ENCODE results near the gene TXNDC11.
A peak's percentile ranks its signal among the peaks of the same experiment; 100 is the strongest.

TXNDC11 gene

GRCh38 chr16:11687601-11688519, 54.8 kb downstream of the TXNDC11 start:
- DNase-seq: no peak

DNA sequence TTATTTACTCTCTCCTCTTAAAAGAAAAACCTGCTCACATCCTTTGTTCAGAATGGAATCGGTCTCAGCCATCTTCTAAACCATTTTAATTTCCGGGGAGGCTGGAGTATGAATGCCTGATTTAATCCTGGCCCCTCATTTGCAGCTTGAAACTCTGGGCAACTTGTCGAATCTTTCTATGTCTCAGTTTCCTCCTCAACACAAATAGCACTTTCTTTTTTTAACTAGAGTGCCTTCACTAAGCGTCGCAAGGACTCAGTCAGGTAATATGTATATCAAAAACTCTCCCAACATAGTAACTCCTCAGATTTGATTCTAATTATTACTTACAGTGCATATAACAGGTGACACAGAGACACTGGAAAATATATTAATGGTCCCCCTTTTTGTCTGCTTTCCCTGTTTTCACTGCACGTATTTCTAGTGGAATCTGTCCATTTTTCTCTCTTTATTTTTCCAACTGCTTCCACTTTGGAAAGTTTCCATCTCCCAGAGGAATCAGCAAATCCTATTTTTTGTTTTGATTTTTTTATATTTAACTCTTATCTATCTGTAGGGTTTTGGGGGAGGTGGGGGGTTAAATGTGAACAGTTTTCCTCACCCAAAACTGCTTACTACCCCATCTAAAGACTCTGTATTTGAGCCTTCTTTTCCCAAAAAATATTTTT, 55.8 kb downstream of the TXNDC11 start:
- DNase-seq: no peak

- no peak for DNase-seq
These were observed 56.6 kb downstream of the TXNDC11 start for GRCh38 chr16:11685844-11686618.

DNA sequence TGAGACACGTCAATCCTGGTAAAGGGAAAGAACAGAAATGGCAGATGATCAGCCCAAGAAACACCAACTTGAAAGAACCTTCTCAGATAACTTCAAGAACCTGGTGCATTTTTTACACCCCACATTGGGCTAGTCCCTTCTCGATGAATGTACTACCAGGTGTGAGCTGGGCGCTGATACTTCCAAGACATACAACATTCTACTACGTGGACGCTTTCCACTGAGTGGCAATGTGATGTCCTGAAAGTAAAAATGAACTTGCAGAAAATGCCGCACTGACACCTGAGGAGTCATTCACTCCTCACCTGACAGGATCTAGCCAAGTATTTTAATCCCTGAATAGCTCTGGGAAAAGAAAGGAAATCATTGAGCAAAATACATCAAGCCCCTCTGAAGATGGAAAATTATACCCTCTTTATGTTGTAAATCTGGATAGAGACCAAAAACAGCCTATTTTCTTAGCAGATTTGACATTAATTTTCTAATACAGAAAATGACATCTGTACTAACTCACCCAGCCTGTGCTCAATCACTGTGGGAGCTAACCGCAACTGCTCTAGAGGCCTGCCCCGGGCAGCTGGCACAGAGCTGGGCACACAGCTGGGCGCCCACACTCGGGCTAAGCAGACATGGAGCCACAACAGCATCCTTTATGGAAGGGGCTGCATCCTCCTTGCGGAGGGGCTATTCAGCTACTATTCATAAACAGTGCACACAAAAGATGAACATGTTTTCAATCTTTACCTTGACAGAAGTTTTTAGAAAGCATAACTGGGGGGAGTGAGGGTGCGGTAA, 58.2 kb downstream of the TXNDC11 start:
- DNase-seq: no peak

- no peak for DNase-seq
These were observed 59.5 kb downstream of the TXNDC11 start for GRCh38 chr16:11683145-11683544.

- no peak for DNase-seq
These were observed 60.0 kb downstream of the TXNDC11 start for GRCh38 chr16:11682655-11683096.

- no peak for DNase-seq
These were observed 60.5 kb downstream of the TXNDC11 start for GRCh38 chr16:11681976-11682654.

DNA sequence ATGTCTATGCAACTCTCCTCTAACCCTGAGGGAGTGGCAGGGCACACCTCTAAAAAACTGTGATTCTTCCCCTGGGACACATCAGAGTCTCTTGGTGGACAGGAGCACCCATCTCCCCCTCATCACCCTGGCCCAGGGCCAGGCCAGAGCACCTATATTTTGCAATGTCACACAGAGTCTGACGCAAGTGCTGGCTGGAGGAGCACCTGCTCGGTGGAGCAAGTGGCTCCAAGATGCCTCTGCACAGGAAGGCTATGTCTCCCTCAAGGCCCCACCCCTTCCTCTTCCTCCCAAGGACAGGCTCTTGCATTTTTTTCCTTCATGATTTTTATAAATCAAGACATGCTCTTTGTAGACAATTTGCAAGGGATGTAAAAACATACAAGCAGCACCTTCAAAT, 61.1 kb downstream of the TXNDC11 start:
- DNase-seq: peak; percentile 54

GRCh38 chr16:11679941-11680911, 62.4 kb downstream of the TXNDC11 start:
- DNase-seq: no peak

DNA sequence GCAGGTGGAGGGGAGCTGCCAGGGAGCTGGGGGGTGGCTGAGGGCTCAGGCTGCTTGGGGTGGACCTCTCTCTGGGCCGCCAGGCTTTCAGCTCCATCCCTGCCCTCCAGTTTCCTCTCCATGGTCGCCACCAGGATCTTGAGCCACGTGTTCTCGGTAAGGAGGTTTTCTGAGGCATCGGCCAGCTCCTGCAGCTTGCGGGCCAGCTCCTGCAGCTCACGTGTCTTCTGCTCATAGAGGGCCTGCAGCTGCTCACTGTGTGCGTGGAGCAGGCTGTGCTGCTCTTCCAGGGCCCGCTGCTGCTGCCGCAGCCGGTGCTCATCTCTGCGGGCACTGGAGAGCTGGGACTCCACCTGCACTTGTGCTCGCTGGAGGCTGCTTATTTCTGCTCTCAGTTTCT, 63.4 kb downstream of the TXNDC11 start:
- no peak for DNase-seq

DNA sequence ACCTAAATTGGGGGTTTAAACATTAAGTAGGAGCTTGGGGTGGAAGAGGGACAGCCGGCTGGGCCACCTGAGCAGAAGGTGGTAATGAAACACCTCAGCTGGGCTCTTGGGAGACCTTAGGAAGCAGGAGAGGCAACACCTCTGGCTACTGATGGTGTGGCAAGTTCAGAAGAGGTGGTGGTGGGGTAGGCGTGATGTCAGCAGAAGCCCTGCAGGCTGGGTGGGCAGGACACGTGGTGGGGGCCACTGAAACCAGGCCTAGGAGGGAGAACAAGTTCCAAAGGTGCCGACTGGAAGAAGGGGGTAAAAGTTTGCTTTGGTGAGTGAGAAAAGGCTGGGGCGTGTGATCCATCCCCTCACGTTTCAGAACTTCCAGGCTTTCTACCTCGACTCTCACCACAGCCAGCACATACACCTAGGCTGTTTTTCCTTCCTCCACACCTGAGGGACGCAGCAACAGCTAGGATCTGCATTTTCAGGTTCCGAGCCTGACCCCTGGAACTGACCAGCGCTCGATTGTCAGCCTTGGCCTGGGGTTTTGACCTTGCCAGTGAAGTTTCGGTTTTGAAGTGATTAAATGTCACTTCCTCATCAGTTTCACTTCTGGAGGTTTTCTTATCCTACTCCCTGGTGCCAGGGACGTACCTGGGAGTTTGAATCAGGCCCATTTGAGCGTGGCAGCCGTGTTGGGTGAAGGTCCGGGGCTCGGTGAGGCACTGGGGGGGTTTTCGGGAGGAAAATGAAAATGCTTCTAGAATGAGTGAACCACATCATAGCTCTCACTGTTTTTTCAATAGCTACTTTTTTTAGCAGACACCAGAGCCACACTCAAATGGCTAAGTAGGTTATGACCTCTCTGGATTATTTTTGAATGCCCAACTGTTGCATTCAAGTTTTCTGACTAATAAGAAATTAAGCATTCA, 64.4 kb downstream of the TXNDC11 start:
- no peak for DNase-seq

DNA sequence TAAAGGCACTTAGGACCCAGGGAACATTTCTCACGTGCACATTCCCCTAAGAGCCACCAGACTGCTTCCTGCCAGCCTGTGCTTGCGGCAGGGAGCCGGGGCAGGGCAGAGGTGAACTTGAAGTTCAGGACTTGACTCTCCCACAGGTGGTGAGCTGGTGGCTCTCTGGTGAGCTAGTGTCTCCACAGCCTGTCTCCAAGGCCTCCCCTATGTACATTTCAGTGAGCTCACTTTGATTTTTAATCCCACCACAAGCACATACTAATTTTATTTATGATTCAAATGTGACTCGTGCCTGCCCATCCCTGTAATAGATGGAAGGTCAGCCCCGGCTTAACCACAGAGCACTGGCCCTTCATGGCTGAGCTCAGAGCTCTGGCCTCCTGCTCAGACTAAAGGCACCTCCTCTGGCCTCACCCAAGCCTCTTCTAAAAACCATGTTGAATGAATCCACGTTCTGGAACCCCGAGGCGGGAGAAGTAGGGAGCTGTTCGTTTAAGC, 65.2 kb downstream of the TXNDC11 start:
- DNase-seq: no peak

- no peak for DNase-seq
These were observed 65.9 kb downstream of the TXNDC11 start for GRCh38 chr16:11676799-11677198.

GRCh38 chr16:11675561-11676511, 66.8 kb downstream of the TXNDC11 start:
- peak; percentile 60 for DNase-seq

GRCh38 chr16:11674818-11675560, 67.7 kb downstream of the TXNDC11 start:
- DNase-seq: no peak

- DNase-seq: no peak
These were observed 68.4 kb downstream of the TXNDC11 start for GRCh38 chr16:11674001-11674817.
